Hepatocyte (in vitro differentiated cells): ENCODE results near the gene KAT14. TPM values are rescaled to one million over a fixed set of nuclear protein-coding genes. Genes with fewer than 3 reads are reported as not detected.
"Not testable (repeated sequence)": the region's sequence is repeated elsewhere in the genome, so short reads cannot be mapped to it uniquely, and the experiment has no call there.

Source experiments
- DNase-seq: peaks from one replicate; pipeline ENCODE4 v3.0.0-alpha.2; 2016; ENCODE audit warnings: low spot score
- H2AFZ ChIP-seq: fragments of 200-600 bp; sonication (generic); 2 replicates; pipeline ENCODE4 v1.6.0; 2016; ENCODE audit warnings: antibody characterized with exemption, mild to moderate bottlenecking
- H3K27ac ChIP-seq: fragments of 200-600 bp; sonication (generic); 2 replicates; pipeline ENCODE4 v1.5.1; 2016; ENCODE audit warnings: mild to moderate bottlenecking
- H3K27me3 ChIP-seq: fragments of 200-600 bp; sonication (generic); 2 replicates; pipeline ENCODE4 v1.6.1; 2016
- H3K36me3 ChIP-seq: fragments of 200-600 bp; sonication (generic); replicated peaks from 2 replicates; pipeline ENCODE4 v1.5.1; 2016; ENCODE audit warnings: low read depth; ENCODE audit not compliant: insufficient read depth
- H3K4me1 ChIP-seq: fragments of 200-600 bp; sonication (generic); 2 replicates; pipeline ENCODE4 v1.5.1; 2016; ENCODE audit warnings: mild to moderate bottlenecking, moderate library complexity; ENCODE audit not compliant: insufficient read depth
- H3K4me2 ChIP-seq: fragments of 200-600 bp; sonication (generic); 2 replicates; pipeline ENCODE4 v1.6.0; 2016
- H3K4me3 ChIP-seq: fragments of 200-600 bp; sonication (generic); 2 replicates; pipeline ENCODE4 v1.5.1; 2016; ENCODE audit warnings: mild to moderate bottlenecking
- H3K79me2 ChIP-seq: fragments of 200-600 bp; sonication (generic); 2 replicates; pipeline ENCODE4 v1.6.0; 2017; ENCODE audit warnings: mild to moderate bottlenecking
- H3K9me2 ChIP-seq: fragments of 200-600 bp; sonication (generic); replicated peaks from 2 replicates; pipeline ENCODE4 v1.6.0; 2017; ENCODE audit warnings: mild to moderate bottlenecking; ENCODE audit not compliant: insufficient read depth
- H3K9me3 ChIP-seq: fragments of 200-600 bp; sonication (generic); 2 replicates; pipeline ENCODE4 v1.5.1; 2016; ENCODE audit warnings: low read depth, mild to moderate bottlenecking
- H4K20me1 ChIP-seq: fragments of 200-600 bp; sonication (generic); 2 replicates; pipeline ENCODE4 v1.6.0; 2016; ENCODE audit warnings: mild to moderate bottlenecking; ENCODE audit not compliant: insufficient read depth, poor library complexity, severe bottlenecking
- EZH2 ChIP-seq: fragments of 200-600 bp; sonication (generic); IDR thresholded peaks from 2 replicates; pipeline ENCODE4 v1.6.1; 2016; ENCODE audit warnings: antibody characterized with exemption, mild to moderate bottlenecking, borderline replicate concordance
- EZH2phosphoT487 ChIP-seq: fragments of 200-600 bp; sonication (generic); IDR thresholded peaks from one replicate; pipeline ENCODE4 v1.6.1; 2018; ENCODE audit warnings: antibody characterized with exemption, mild to moderate bottlenecking, low read depth, moderate library complexity; ENCODE audit not compliant: unreplicated experiment, severe bottlenecking
- WGBS: methylation state at CpG from one replicate; pipeline ENCODE4 v1.1.6; 2016; ENCODE audit warnings: low lambda C conversion rate; ENCODE audit errors: missing lambda C conversion rate; 5-methylcytosine and 5-hydroxymethylcytosine counted together
- polyA plus RNA-seq: library from polyadenylated mRNA; unstranded; fragments of >200 nt; fragmentation: Nextera tagmentation; extraction: Ambion mirVana; gene quantifications from 2 replicates; pipeline ENCODE4 v1.2.1, GENCODE V29; 2016
- total RNA-seq: library from RNA; depleted of rRNA; stranded (reverse); fragments of >200 nt; gene quantifications from 2 replicates; pipeline ENCODE4 v1.2.3, GENCODE V29; 2014
- TF ChIP-seq, protein P1 (sequence below): fragments of 200-600 bp; sonication (generic); IDR thresholded peaks from 2 replicates; pipeline ENCODE4 v1.5.1; 2016; ENCODE audit warnings: antibody characterized with exemption, mild to moderate bottlenecking; ENCODE audit not compliant: poor library complexity

KAT14 gene
- total and polyA plus RNA-seq, 2 experiments from 2014 or later, result 12.3 to 20.6 TPM

DNA sequence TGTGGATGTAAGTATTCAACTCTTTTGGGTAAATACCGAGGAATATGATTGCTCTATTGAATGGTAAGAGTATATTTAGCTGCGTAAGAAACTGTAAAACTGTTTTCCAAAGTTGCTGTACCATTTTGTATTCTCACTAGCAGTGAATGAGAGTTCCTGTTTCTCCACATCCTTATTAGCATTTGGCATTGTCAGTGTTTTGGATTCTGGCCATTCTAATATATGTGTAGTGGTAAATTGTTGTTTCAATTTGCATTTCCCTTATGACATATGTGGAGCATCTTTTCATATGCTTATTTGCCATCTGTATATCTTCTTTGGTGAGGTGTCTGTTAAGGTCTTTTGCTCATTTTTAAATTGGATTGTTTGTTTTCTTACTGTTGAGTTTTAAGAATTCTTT is 29.3 kb upstream of the KAT14 start:
- no peak overlapping the region for H3K4me3 ChIP-seq
- no peaks in the 10 kb centered on the region for H4K20me1 ChIP-seq
- 88% methylated on average over 2 of the region's 2 CpGs for WGBS
- no peak overlapping the region for H3K27ac ChIP-seq
- no peak overlapping the region for H3K4me2 ChIP-seq
- no peaks in the 10 kb centered on the region for H3K27me3 ChIP-seq
- no peaks in the 10 kb centered on the region for H3K9me3 ChIP-seq
- no peak overlapping the region for H2AFZ ChIP-seq
- TF ChIP-seq EZH2 (no peak), EZH2phosphoT487 (no peak)
- TF ChIP-seq, protein P1, sequence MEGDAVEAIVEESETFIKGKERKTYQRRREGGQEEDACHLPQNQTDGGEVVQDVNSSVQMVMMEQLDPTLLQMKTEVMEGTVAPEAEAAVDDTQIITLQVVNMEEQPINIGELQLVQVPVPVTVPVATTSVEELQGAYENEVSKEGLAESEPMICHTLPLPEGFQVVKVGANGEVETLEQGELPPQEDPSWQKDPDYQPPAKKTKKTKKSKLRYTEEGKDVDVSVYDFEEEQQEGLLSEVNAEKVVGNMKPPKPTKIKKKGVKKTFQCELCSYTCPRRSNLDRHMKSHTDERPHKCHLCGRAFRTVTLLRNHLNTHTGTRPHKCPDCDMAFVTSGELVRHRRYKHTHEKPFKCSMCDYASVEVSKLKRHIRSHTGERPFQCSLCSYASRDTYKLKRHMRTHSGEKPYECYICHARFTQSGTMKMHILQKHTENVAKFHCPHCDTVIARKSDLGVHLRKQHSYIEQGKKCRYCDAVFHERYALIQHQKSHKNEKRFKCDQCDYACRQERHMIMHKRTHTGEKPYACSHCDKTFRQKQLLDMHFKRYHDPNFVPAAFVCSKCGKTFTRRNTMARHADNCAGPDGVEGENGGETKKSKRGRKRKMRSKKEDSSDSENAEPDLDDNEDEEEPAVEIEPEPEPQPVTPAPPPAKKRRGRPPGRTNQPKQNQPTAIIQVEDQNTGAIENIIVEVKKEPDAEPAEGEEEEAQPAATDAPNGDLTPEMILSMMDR, result no peak
- no peaks in the 10 kb centered on the region for H3K4me1 ChIP-seq
- H3K9me2 ChIP-seq, result no peaks in the 10 kb centered on the region
- no peaks in the 10 kb centered on the region for H3K36me3 ChIP-seq
- no peak for DNase-seq
- no peaks in the 10 kb centered on the region for H3K79me2 ChIP-seq

DNA sequence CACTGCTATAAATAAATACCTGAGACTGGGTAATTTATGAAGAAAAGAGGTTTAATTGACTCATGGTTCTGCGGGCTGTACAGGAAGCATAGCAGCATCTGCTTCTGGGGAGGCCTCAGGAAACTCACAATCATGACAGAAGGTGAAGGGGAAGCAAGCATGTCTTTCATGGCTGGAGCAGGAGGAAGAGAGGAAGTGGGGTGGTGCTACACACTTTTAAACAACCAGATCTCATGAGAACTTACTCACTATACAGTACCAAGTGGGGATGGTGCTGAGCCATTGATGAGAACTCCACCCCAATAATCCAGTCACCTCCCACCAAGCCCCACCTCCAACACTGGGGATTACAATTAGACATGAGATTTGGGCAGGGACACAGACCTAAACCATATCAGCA is 9.1 kb upstream of the KAT14 start:
- H3K27me3 ChIP-seq, result not testable (repeated sequence)

DNA sequence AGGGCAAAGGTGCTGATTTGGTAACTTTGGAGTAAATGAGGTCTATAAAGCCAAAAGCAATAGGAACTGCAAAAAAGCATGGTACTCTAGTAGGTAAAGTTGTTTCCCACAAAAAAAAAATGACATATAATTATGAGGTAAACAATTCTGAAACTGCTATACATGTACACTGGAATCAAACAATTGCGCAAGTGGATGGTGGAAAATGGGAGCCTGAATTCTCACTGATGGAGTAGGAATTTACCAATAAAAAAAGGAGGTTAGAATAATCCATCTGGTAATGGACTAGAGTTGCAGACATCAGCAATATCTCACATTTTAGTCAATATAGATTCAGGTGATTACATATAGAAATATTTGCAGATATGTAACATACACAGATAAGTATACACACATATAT is 5.0 kb upstream of the KAT14 start:
- H3K4me1 ChIP-seq, result no peaks in the 10 kb centered on the region
- 93% methylated on average over 1 of the region's 1 CpG for WGBS
- no peaks in the 10 kb centered on the region for H3K9me2 ChIP-seq
- no peak for TF ChIP-seq EZH2phosphoT487
- TF ChIP-seq, protein P1, result no peak
- no peak overlapping the region for H3K4me3 ChIP-seq
- no peaks in the 10 kb centered on the region for H3K36me3 ChIP-seq
- H2AFZ ChIP-seq, result no peak overlapping the region
- no peak for DNase-seq
- H3K27ac ChIP-seq, result no peak overlapping the region
- H3K4me2 ChIP-seq, result no peak overlapping the region
- no peaks in the 10 kb centered on the region for H3K79me2 ChIP-seq
- no peaks in the 10 kb centered on the region for H3K9me3 ChIP-seq
- no peaks in the 10 kb centered on the region for H4K20me1 ChIP-seq
- H3K27me3 ChIP-seq, result no peaks in the 10 kb centered on the region

More for the DNA sequence above, 9.1 kb upstream of the KAT14 start:
- H3K4me1 ChIP-seq, H3K9me2 ChIP-seq, H3K27ac ChIP-seq, H2AFZ ChIP-seq, H4K20me1 ChIP-seq, DNase-seq, H3K36me3 ChIP-seq, H3K9me3 ChIP-seq, H3K4me3 ChIP-seq, H3K4me2 ChIP-seq, H3K79me2 ChIP-seq: not testable (repeated sequence)
- 91% methylated on average over 1 of the region's 1 CpG for WGBS

DNA sequence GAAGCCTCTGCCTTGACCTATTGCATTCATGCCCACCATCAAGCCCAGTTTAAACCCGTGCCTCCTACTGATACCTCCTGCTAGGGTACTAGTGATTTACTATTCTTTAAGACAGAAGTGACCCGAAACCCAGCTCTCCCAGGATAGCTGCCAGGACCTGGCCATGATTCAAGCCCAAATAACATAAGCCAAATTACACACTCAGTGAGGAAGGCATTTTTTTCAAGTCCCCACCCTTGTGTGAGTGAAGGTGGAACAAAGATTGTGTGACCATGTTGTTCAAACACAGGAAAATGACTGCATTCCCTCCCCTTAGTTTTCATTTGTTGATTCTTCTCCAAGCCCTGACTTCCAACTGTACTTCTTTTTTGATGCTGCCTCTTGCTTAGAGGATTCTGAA is 3.7 kb upstream of the KAT14 start:
- TF ChIP-seq EZH2 (no peak), EZH2phosphoT487 (no peak)
- TF ChIP-seq, protein P1, result no peak
- Histone ChIP-seq H2AFZ (peak overlapping the region; percentile 15), H4K20me1 (no peaks in the 10 kb centered on the region), H3K4me1 (peaks cover 3% of the 10 kb centered on the region), H3K4me2 (no peak overlapping the region), H3K4me3 (no peak overlapping the region), H3K27me3 (no peaks in the 10 kb centered on the region), H3K9me3 (no peaks in the 10 kb centered on the region), H3K79me2 (peaks cover 10% of the 10 kb centered on the region), H3K36me3 (no peaks in the 10 kb centered on the region), H3K27ac (no peak overlapping the region), H3K9me2 (no peaks in the 10 kb centered on the region)
- no peak for DNase-seq
- 62% methylated on average over 2 of the region's 2 CpGs for WGBS
